Type B pancreatic cell (in vitro differentiated cells): ENCODE data around the gene ANKRD11. TPM values are rescaled to one million over a fixed set of nuclear protein-coding genes. Genes with fewer than 3 reads are reported as not detected.

Experiments used
- DNase-seq: peaks from one replicate; pipeline ENCODE4 v3.0.0; 2021; ENCODE audit warnings: mixed read lengths; ENCODE audit not compliant: unreplicated experiment; ENCODE audit errors: extremely low spot score
- H3K27ac Mint-ChIP-seq: 2 replicates; pipeline ENCODE4 v1.8.0; 2021; ENCODE audit warnings: mild to moderate bottlenecking, mixed read lengths
- H3K27me3 Mint-ChIP-seq: 2 replicates; pipeline ENCODE4 v1.8.0; 2021; ENCODE audit warnings: mixed read lengths
- H3K36me3 Mint-ChIP-seq: 2 replicates; pipeline ENCODE4 v1.8.0; 2021; ENCODE audit warnings: mixed read lengths
- H3K4me1 Mint-ChIP-seq: one replicate; pipeline ENCODE4 v1.8.0; 2021; ENCODE audit warnings: mixed read lengths; ENCODE audit not compliant: unreplicated experiment
- H3K4me3 Mint-ChIP-seq: 2 replicates; pipeline ENCODE4 v1.8.0; 2021; ENCODE audit warnings: mild to moderate bottlenecking, mixed read lengths
- H3K9me3 Mint-ChIP-seq: 2 replicates; pipeline ENCODE4 v1.8.0; 2021; ENCODE audit warnings: mixed read lengths
- total RNA-seq: library from RNA; stranded (reverse); gene quantifications from 2 replicates; pipeline ENCODE4 v1.2.1, GENCODE V29; 2021; ENCODE audit warnings: low replicate concordance
- TF ChIP-seq, protein P1 (sequence below): fragments of 200-600 bp; sonication (generic); conservative IDR thresholded peaks from 2 replicates; pipeline ENCODE4 v1.5.0; 2021; ENCODE audit warnings: antibody characterized with exemption, mild to moderate bottlenecking

Gene ANKRD11
- total RNA-seq, 1 donor from 2014 or later: 153 TPM

DNA sequence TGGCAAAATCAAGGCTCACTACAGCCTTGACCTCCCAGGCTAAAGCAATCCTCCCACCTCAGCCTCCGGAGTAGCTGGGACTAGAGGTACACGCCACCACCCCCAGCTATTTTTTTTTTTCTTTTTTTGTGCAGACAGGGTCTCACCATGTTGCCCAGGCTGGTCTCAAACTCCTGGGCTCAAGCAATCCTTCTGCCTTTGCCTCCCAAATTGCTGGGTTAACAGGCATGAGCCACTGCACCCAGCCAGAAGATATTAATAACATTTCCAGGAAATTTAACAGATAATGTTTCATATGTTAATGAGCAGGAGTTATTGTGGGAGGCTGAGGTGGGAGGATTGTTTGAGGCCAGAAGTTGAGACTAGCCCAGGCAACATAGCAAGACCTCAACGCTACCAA, 9.4 kb upstream of the ANKRD11 start:
- Mint-ChIP-seq H3K9me3 (no peaks in the 10 kb centered on the region), H3K27me3 (no peaks in the 10 kb centered on the region), H3K4me1 (peaks cover 8% of the 10 kb centered on the region), H3K27ac (no peak overlapping the region), H3K4me3 (no peak overlapping the region), H3K36me3 (no peaks in the 10 kb centered on the region)
- DNase-seq: no peak
- TF ChIP-seq, protein P1, sequence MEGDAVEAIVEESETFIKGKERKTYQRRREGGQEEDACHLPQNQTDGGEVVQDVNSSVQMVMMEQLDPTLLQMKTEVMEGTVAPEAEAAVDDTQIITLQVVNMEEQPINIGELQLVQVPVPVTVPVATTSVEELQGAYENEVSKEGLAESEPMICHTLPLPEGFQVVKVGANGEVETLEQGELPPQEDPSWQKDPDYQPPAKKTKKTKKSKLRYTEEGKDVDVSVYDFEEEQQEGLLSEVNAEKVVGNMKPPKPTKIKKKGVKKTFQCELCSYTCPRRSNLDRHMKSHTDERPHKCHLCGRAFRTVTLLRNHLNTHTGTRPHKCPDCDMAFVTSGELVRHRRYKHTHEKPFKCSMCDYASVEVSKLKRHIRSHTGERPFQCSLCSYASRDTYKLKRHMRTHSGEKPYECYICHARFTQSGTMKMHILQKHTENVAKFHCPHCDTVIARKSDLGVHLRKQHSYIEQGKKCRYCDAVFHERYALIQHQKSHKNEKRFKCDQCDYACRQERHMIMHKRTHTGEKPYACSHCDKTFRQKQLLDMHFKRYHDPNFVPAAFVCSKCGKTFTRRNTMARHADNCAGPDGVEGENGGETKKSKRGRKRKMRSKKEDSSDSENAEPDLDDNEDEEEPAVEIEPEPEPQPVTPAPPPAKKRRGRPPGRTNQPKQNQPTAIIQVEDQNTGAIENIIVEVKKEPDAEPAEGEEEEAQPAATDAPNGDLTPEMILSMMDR: no peak

DNA sequence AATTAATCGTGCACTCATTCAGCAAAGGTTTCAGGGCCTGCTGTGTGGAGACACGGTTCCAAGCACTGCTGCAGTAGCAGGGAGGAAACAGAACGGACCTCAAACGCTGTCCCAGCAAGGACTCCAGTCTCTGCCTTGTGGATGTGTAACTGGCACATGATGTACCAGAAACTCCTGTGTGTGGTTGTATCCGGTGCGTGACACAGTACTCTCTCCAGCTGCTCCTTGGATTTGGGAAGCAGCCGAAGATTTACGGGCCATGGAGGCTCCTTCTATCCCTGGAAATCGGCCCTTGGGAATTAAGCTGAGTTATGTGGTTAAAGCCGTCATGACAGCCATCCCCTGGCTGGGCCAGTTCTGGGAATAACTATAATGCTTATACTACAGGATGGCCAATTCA, 8.5 kb upstream of the ANKRD11 start:
- DNase-seq: no peak
- Mint-ChIP-seq H3K9me3 (no peaks in the 10 kb centered on the region), H3K27me3 (no peaks in the 10 kb centered on the region), H3K27ac (no peak overlapping the region), H3K4me1 (peaks cover 9% of the 10 kb centered on the region), H3K36me3 (no peaks in the 10 kb centered on the region), H3K4me3 (no peak overlapping the region)
- TF ChIP-seq, protein P1: no peak

DNA sequence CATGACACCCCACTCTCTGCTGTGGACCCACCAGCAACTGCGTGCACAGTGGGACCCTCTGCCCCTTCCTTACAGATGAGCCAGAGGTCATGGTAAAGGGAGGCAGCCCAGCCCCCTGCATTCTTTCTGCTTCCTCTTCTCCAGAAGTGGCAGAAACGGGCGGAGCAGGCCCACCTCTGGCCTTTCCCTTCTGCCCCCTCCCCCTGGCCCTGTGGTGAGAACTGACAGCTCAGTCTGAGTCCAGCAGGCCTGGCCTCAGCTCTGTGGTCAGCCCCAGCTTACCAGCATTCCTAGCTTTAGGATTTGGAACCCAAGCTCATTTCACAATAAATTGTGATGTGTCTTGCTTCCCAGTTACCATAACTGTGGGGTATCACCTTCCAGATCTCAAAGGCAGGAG, 4.8 kb upstream of the ANKRD11 start:
- Mint-ChIP-seq H3K36me3 (no peaks in the 10 kb centered on the region), H3K4me1 (peaks cover 21% of the 10 kb centered on the region), H3K27ac (no peak overlapping the region), H3K4me3 (no peak overlapping the region), H3K27me3 (no peaks in the 10 kb centered on the region), H3K9me3 (no peaks in the 10 kb centered on the region)
- DNase-seq: no peak
- TF ChIP-seq, protein P1: no peak

DNA sequence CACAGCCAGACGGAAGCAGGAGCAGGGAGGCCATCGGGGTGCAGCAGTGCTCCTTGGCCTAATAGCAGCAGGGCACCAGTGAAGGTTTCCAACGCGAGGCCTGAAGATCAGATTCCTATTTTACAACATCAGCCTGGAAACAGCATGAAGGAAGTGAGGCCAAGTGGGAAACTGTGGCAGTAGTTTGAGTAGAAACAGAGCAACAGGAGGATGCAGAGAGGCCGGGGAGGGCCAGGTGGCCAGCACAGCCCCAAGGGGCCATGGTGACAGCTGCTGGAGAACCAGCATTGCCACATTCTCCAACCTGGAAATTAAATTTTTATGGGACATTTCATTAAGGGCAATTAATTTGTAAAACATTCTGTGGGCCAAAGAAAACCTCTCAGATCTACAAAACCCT, 3.4 kb upstream of the ANKRD11 start:
- H3K4me1 Mint-ChIP-seq: peaks cover 25% of the 10 kb centered on the region
- peak overlapping the region; percentile 31 for H3K4me3 Mint-ChIP-seq
- H3K27me3 Mint-ChIP-seq: no peaks in the 10 kb centered on the region
- no peak for DNase-seq
- TF ChIP-seq, protein P1: no peak
- H3K9me3 Mint-ChIP-seq: no peaks in the 10 kb centered on the region
- H3K27ac Mint-ChIP-seq: peak overlapping the region; percentile 36
- H3K36me3 Mint-ChIP-seq: peaks cover 4% of the 10 kb centered on the region

DNA sequence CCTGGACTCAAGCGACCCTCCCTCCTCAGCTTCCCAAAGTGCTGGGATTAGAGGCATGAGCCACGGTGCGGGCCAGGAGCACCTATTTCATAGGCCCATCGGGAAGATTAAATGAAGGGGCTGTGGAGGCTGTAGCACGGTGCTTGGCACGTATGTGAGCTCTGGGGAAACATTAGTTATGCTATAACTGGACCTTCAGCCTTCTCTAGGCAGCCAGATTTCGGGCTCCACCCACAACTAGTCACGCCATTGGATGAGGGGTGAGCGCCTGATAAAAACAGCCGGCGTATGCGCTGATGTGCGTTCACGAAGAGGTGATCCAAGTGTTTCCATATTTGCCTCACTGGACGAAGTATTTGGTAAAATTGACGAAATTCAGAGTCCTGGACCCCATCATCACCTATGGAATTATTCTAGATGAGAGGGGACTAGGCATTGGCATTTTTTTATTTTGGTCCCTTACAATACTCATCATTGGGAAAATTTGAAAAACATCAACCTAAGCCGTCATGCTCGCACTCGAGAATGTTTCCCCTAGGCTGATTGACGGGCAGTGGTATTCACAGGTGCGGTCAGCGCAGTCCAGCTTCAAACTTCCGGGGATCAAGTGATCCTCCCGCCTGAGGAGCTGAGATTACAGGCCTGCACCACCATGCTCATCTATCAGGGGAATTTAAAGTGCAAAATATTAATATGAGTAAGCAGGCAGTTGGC, 1.8 kb upstream of the ANKRD11 start:
- Mint-ChIP-seq H3K4me1 (peaks cover 34% of the 10 kb centered on the region), H3K9me3 (no peaks in the 10 kb centered on the region), H3K27me3 (no peaks in the 10 kb centered on the region), H3K27ac (peak overlapping the region; percentile 96), H3K36me3 (peaks cover 6% of the 10 kb centered on the region), H3K4me3 (peak overlapping the region; percentile 96)
- DNase-seq: no peak
- TF ChIP-seq, protein P1: no peak
